Smooth muscle cell (in vitro differentiated cells): ENCODE measurements around the gene MED16. TPM values are rescaled to one million over a fixed set of nuclear protein-coding genes. Genes with fewer than 3 reads are reported as not detected.

Source experiments
- DNase-seq: peaks from one replicate; lab custom pipeline; 2025; ENCODE audit not compliant: unreplicated experiment; lab: John Stamatoyannopoulos, UW
- H2AFZ ChIP-seq: fragments of 200-600 bp; sonication (generic); 2 replicates; pipeline ENCODE4 v1.6.0; 2016; ENCODE audit warnings: antibody characterized with exemption, low read depth, mild to moderate bottlenecking
- H3F3A ChIP-seq: fragments of 200-600 bp; sonication (generic); 2 replicates; pipeline ENCODE4 v1.6.0; 2017; ENCODE audit warnings: antibody characterized with exemption, low read depth
- H3K27ac ChIP-seq: fragments of 200-600 bp; sonication (generic); 2 replicates; pipeline ENCODE4 v1.5.1; 2016; ENCODE audit warnings: low read depth, mild to moderate bottlenecking
- H3K27me3 ChIP-seq: fragments of 200-600 bp; sonication (generic); 2 replicates; pipeline ENCODE4 v1.6.1; 2016; ENCODE audit warnings: low read depth, mild to moderate bottlenecking
- H3K36me3 ChIP-seq: fragments of 200-600 bp; sonication (generic); 2 replicates; pipeline ENCODE4 v1.5.1; 2016; ENCODE audit warnings: low read depth
- H3K4me1 ChIP-seq: fragments of 200-600 bp; sonication (generic); 2 replicates; pipeline ENCODE4 v1.5.1; 2016; ENCODE audit warnings: low read depth
- H3K4me2 ChIP-seq: fragments of 200-600 bp; sonication (generic); 2 replicates; pipeline ENCODE4 v1.6.0; 2016; ENCODE audit warnings: mild to moderate bottlenecking
- H3K4me3 ChIP-seq: fragments of 200-600 bp; sonication (generic); 2 replicates; pipeline ENCODE4 v1.5.1; 2016; ENCODE audit warnings: mild to moderate bottlenecking
- H3K79me2 ChIP-seq: fragments of 200-600 bp; sonication (generic); 2 replicates; pipeline ENCODE4 v1.6.0; 2016; ENCODE audit warnings: low read depth, mild to moderate bottlenecking
- H3K9ac ChIP-seq: fragments of 200-600 bp; sonication (generic); 2 replicates; pipeline ENCODE4 v1.6.0; 2016; ENCODE audit warnings: low read depth
- H3K9me3 ChIP-seq: fragments of 200-600 bp; sonication (generic); replicated peaks from 2 replicates; pipeline ENCODE4 v1.5.1; 2016; ENCODE audit warnings: low read depth
- H4K20me1 ChIP-seq: fragments of 200-600 bp; sonication (generic); 2 replicates; pipeline ENCODE4 v1.6.0; 2016; ENCODE audit warnings: low read depth
- CTCF ChIP-seq: fragments of 200-600 bp; sonication (generic); IDR thresholded peaks from 2 replicates; pipeline ENCODE4 v1.5.1; 2017; ENCODE audit warnings: borderline replicate concordance, mild to moderate bottlenecking, antibody characterized with exemption; ENCODE audit not compliant: insufficient read depth, poor library complexity, severe bottlenecking
- WGBS: methylation state at CpG from one replicate; pipeline ENCODE4 v1.1.7; 2016; ENCODE audit warnings: low lambda C conversion rate; 5-methylcytosine and 5-hydroxymethylcytosine counted together
- polyA plus RNA-seq: library from polyadenylated mRNA; unstranded; fragments of >200 nt; fragmentation: Nextera tagmentation; extraction: Ambion mirVana; gene quantifications from 2 replicates; pipeline ENCODE4 v1.2.1, GENCODE V29; 2016
- total RNA-seq: library from RNA; depleted of rRNA; stranded (reverse); fragments of >200 nt; gene quantifications from 2 replicates; pipeline ENCODE4 v1.2.3, GENCODE V29; 2014

MED16 gene
- total and polyA plus RNA-seq, 2 experiments from 2014 or later: 25.2 to 87.1 TPM

- H3K9ac ChIP-seq: no peak overlapping the region
- no peaks in the 10 kb centered on the region for H3K9me3 ChIP-seq
- no peak for TF ChIP-seq CTCF
- H3K79me2 ChIP-seq: peaks cover 7% of the 10 kb centered on the region
- H4K20me1 ChIP-seq: no peaks in the 10 kb centered on the region
- H3K4me1 ChIP-seq: no peaks in the 10 kb centered on the region
- peak overlapping the region; percentile 72 for H3K4me2 ChIP-seq
- no peaks in the 10 kb centered on the region for H3K36me3 ChIP-seq
- no peak overlapping the region for H3K27ac ChIP-seq
- WGBS: 4% methylated on average over 59 of the region's 84 CpGs
- peak overlapping the region; percentile 34 for H3K4me3 ChIP-seq
- peaks cover 42% of the 10 kb centered on the region for H3K27me3 ChIP-seq
- H2AFZ ChIP-seq: no peak overlapping the region
- no peak for DNase-seq
- peaks cover 3% of the 10 kb centered on the region for H3F3A ChIP-seq
Measured at GRCh38 chr19:920051-920864, 27.3 kb upstream of the MED16 start.

GRCh38 chr19:919199-920050 is 26.4 kb upstream of the MED16 start:
- Histone ChIP-seq H3K4me3 (peak overlapping the region; percentile 34), H3K27me3 (peaks cover 42% of the 10 kb centered on the region), H3K4me2 (peak overlapping the region; percentile 72), H2AFZ (no peak overlapping the region), H3K4me1 (no peaks in the 10 kb centered on the region), H3K9me3 (no peaks in the 10 kb centered on the region), H3K36me3 (no peaks in the 10 kb centered on the region), H3F3A (peaks cover 4% of the 10 kb centered on the region), H4K20me1 (no peaks in the 10 kb centered on the region), H3K27ac (no peak overlapping the region), H3K9ac (no peak overlapping the region), H3K79me2 (no peaks in the 10 kb centered on the region)
- DNase-seq: no peak
- 7% methylated on average over 65 of the region's 68 CpGs for WGBS
- TF ChIP-seq CTCF: no peak

GRCh38 chr19:918481-919198 is 25.7 kb upstream of the MED16 start:
- no peak for TF ChIP-seq CTCF
- H3K9ac ChIP-seq: no peak overlapping the region
- no peaks in the 10 kb centered on the region for H3K4me1 ChIP-seq
- H3K4me2 ChIP-seq: no peak overlapping the region
- no peak for DNase-seq
- peaks cover 2% of the 10 kb centered on the region for H3K79me2 ChIP-seq
- 2% methylated on average over 19 of the region's 58 CpGs for WGBS
- no peaks in the 10 kb centered on the region for H3K36me3 ChIP-seq
- peaks cover 42% of the 10 kb centered on the region for H3K27me3 ChIP-seq
- H3F3A ChIP-seq: peaks cover 4% of the 10 kb centered on the region
- H3K4me3 ChIP-seq: no peak overlapping the region
- H4K20me1 ChIP-seq: no peaks in the 10 kb centered on the region
- no peaks in the 10 kb centered on the region for H3K9me3 ChIP-seq
- no peak overlapping the region for H2AFZ ChIP-seq
- H3K27ac ChIP-seq: no peak overlapping the region
